A549 (cell line): ENCODE measurements around the gene BBX.
A peak's percentile ranks its signal among the peaks of the same experiment; 100 is the strongest.

Source experiments
- HOXA7 ChIP-seq: fragments of 250-450 bp; sonication (Bioruptor Pico); IDR thresholded peaks from 2 replicates; pipeline ENCODE4 v1.5.0; 2020; ENCODE audit warnings: mild to moderate bottlenecking, moderate library complexity
- RAD21 ChIP-seq, 2 experiments: fragments of >200 bp in 1 of 2; sonication (Bioruptor Twin) in 1 of 2; formaldehyde crosslinking in 1 of 2; IDR thresholded peaks in 1 of 2; conservative IDR thresholded peaks in 1 of 2; 2 replicates in 1 of 2; 3 replicates in 1 of 2; pipeline ENCODE4 v1.6.1; 2012 to 2018; ENCODE audit warnings: inconsistent platforms in 1 of 2
- RFX5 ChIP-seq: fragments of 450-650 bp; IDR thresholded peaks from 2 replicates; pipeline ENCODE4 v1.7.1; 2014; ENCODE audit warnings: antibody characterized with exemption, mild to moderate bottlenecking, moderate library complexity
- RNF2 ChIP-seq: fragments of 200-600 bp; sonication (generic); IDR thresholded peaks from 2 replicates; pipeline ENCODE4 v1.6.1; 2016; ENCODE audit warnings: low read depth, mild to moderate bottlenecking, antibody characterized with exemption, moderate library complexity, borderline replicate concordance
- TF ChIP-seq, protein P1 (sequence below): fragments of >200 bp; sonication (Bioruptor Twin); formaldehyde crosslinking; IDR thresholded peaks from 3 replicates; pipeline ENCODE4 v1.5.1; 2016
- TF ChIP-seq, protein P2 (sequence below): IDR thresholded peaks from 2 replicates; pipeline ENCODE4 v1.6.1; 2012

DNA sequence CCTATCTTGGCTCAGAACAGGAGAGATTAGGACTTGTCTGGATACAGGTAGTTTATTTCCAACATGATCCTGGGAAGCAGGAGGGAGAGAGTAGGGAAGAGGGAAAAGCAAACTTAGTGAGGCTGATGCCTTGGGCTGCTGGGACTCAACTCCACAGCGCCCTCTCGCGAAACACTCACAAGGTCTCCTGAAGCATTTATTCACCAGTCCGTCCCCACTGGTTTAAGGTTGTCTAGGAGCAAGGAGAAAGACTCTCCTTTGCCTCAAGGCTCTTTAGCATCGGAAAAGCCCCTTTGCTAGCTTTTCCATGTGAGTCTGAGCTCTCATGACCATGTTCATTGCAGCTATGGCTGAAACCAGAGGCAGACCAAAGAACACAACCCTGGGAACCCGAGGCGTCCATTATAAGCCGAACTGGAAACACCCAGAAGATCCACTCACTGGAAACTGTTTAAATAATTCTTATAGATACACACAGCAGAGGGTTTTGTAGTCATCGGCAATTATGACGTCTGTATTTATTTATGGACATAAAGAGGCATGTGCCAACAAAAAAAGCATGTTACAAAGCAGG is 323.6 kb downstream of the BBX start:
- TF ChIP-seq, protein P1, sequence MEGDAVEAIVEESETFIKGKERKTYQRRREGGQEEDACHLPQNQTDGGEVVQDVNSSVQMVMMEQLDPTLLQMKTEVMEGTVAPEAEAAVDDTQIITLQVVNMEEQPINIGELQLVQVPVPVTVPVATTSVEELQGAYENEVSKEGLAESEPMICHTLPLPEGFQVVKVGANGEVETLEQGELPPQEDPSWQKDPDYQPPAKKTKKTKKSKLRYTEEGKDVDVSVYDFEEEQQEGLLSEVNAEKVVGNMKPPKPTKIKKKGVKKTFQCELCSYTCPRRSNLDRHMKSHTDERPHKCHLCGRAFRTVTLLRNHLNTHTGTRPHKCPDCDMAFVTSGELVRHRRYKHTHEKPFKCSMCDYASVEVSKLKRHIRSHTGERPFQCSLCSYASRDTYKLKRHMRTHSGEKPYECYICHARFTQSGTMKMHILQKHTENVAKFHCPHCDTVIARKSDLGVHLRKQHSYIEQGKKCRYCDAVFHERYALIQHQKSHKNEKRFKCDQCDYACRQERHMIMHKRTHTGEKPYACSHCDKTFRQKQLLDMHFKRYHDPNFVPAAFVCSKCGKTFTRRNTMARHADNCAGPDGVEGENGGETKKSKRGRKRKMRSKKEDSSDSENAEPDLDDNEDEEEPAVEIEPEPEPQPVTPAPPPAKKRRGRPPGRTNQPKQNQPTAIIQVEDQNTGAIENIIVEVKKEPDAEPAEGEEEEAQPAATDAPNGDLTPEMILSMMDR: peak; percentile 72
- TF ChIP-seq RNF2 (no peak), HOXA7 (CRISPR knock-in tag) (no peak), RFX5 (no peak), RAD21 (conservative IDR thresholded peaks at IDR 0.05 in 1 of 2, IDR thresholded peaks at IDR 0.05 in 1 of 2) (peak; percentile 56)
- TF ChIP-seq, protein P2, sequence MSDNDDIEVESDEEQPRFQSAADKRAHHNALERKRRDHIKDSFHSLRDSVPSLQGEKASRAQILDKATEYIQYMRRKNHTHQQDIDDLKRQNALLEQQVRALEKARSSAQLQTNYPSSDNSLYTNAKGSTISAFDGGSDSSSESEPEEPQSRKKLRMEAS: no peak
